Measurements from ENCODE around the gene TKT. TPM values are rescaled to one million over a fixed set of nuclear protein-coding genes. Genes with fewer than 3 reads are reported as not detected.

The TKT gene

DNA sequence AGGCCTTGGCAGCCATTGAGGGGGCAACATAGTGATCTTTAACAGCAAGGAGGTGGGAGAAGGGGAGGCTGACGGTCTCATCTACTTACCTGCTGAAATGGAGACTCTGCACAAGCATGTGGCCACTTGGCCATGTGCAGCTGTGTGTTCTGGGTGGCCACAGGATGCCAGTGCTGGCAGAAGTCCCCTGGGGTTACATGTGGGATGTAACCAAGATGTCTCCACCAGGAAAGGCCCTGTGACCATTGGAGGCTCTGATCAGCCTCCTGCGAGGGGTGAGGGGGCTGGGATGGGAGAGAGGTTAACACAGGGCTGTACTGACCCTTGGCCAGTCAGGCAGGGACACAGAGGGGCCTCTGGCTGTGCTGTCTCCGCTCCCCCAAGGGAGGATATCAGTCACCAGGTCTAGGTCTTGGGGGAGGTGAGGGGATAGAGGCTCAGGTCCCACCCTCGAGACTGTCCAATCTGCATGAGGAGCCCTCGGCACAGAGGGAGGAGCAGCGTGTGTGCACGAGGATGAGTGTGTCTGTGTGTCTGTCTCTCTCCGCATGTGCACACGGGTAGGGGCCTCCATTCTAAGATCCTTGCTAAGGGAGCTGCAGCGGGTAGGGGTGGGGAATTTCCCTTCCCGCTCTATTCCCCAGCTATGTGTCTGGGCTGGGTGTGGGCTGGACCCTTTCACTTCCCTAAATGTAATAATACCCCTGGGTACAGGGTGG lies 75.4 kb downstream of the TKT start:
- H3K4me2 ChIP-seq (ENCODE audit: low read length), result no peak overlapping the region
- peaks cover 10% of the 10 kb centered on the region for H3K4me1 ChIP-seq (ENCODE audit: control insufficient read depth, insufficient read depth, low read length)
- no peaks in the 10 kb centered on the region for H3K27me3 ChIP-seq (ENCODE audit: control insufficient read depth, insufficient read depth, low read length)
- no peak overlapping the region for H3K4me3 ChIP-seq (ENCODE audit: low read length)
- H3K9me3 ChIP-seq (replicated peaks; ENCODE audit: low read length), result no peaks in the 10 kb centered on the region
- no peak overlapping the region for H3K9ac ChIP-seq (ENCODE audit: low read depth, low read length)
- peaks cover 41% of the 10 kb centered on the region for H3K36me3 ChIP-seq (ENCODE audit: insufficient read depth, low read length)

DNA sequence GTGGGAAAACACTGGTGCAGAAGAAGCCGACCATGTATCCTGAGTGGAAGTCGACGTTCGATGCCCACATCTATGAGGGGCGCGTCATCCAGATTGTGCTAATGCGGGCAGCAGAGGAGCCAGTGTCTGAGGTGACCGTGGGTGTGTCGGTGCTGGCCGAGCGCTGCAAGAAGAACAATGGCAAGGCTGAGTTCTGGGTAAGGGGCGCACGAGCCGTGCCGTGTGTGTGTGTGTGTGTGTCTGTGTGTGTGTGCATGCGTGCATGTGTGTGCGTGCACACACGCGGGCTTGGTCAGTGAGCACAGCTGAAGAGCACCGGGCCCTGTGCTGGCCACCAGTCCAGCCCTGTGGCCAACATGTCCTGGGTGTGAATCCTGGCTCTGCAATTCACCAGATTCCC lies 76.2 kb downstream of the TKT start:
- no peak overlapping the region for H3K4me3 ChIP-seq (ENCODE audit: low read length)
- no peaks in the 10 kb centered on the region for H3K9me3 ChIP-seq (replicated peaks; ENCODE audit: low read length)
- no peak overlapping the region for H3K4me2 ChIP-seq (ENCODE audit: low read length)
- no peaks in the 10 kb centered on the region for H3K27me3 ChIP-seq (ENCODE audit: control insufficient read depth, insufficient read depth, low read length)
- H3K9ac ChIP-seq (ENCODE audit: low read depth, low read length), result no peak overlapping the region
- peaks cover 44% of the 10 kb centered on the region for H3K36me3 ChIP-seq (ENCODE audit: insufficient read depth, low read length)
- peaks cover 17% of the 10 kb centered on the region for H3K4me1 ChIP-seq (ENCODE audit: control insufficient read depth, insufficient read depth, low read length)

DNA sequence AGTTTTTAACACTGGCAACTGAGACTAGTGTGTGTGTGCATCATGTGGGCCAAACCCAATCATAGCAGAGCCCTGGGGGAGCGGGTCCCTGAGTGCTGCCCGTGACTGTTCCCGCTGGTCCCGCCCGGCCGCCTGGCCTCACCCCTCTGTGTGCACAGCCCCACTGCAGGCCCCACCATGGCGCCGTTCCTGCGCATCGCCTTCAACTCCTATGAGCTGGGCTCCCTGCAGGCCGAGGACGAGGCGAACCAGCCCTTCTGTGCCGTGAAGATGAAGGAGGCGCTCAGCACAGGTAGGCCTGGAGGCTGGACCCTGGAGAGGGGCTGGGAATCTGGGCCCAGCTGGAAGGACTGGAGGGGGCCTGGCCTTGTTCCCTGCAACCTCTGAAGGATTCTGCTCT lies 77.6 kb downstream of the TKT start:
- no peak overlapping the region for H3K9ac ChIP-seq (ENCODE audit: low read depth, low read length)
- H3K4me1 ChIP-seq (ENCODE audit: control insufficient read depth, insufficient read depth, low read length), result peaks cover 17% of the 10 kb centered on the region

DNA sequence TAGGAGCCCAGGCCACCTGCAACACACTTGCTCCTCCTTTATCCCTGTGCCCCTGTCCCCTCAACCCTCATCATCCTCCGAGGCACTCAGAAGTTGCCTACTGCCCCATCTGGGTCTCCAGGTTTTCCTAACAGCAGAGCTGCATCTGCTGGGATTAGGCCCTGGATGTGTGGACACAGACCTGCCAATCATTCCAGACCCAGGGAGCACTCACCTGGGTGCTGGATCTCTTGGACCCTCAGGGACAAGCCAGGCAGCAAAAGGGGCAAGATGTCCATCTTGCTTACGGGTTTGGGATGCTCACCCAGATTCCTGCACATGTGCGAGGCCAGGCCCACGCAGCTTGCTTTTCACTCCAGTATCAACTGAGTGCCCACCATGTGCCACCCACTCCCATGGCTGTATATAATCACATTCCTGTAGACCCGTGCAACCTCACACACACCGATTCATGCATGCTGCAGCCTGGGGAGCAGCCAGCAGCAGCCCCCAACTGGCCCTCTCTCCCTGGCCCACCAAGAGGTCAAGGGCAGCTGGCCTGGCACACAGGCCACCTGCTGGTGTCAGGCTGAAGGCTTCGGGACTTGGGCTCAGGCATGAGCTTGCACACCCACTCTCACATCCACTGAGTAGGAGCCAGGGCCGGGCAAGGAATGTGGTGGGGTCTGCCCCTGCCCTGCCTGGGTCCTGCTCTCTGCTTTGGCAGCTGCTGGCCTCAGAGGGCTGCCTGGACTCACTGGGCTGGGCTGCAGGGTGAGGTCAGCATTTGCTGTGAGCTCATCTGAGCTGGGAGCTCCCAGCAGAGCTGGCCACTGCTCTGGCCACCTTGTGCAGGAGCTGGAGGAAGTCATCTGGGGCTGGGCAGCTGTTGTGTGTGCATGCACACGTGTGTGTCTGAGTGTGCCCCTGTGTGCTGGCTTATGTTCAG lies 79.9 kb downstream of the TKT start:
- Histone ChIP-seq H3K9ac (ENCODE audit: low read depth, low read length) (no peak overlapping the region), H3K36me3 (ENCODE audit: insufficient read depth, low read length) (peaks cover 38% of the 10 kb centered on the region), H3K9me3 (replicated peaks; ENCODE audit: low read length) (no peaks in the 10 kb centered on the region), H3K4me2 (ENCODE audit: low read length) (no peak overlapping the region), H3K27me3 (ENCODE audit: control insufficient read depth, insufficient read depth, low read length) (no peaks in the 10 kb centered on the region), H3K4me3 (ENCODE audit: low read length) (no peak overlapping the region), H3K4me1 (ENCODE audit: control insufficient read depth, insufficient read depth, low read length) (peaks cover 17% of the 10 kb centered on the region)

More for the DNA sequence above, 77.6 kb downstream of the TKT start:
- Histone ChIP-seq H3K4me2 (ENCODE audit: low read length) (no peak overlapping the region), H3K27me3 (ENCODE audit: control insufficient read depth, insufficient read depth, low read length) (no peaks in the 10 kb centered on the region), H3K4me3 (ENCODE audit: low read length) (no peak overlapping the region), H3K36me3 (ENCODE audit: insufficient read depth, low read length) (peaks cover 53% of the 10 kb centered on the region), H3K9me3 (replicated peaks; ENCODE audit: low read length) (no peaks in the 10 kb centered on the region)

Small RNA genes within 50 kb of the gene (small RNA-seq; reads per million reads assigned to genes)
- not detected for gene RF00019
